OCI-LY7 (cell line): ENCODE data around the gene CAVIN1. TPM values are rescaled to one million over a fixed set of nuclear protein-coding genes. Genes with fewer than 3 reads are reported as not detected.
A peak's percentile ranks its signal among the peaks of the same experiment; 100 is the strongest.

ENCODE experiments used
- BruUV-seq: library from RNA; stranded (reverse); fragments of 400-500 nt; replicated peaks from 2 replicates; lab custom pipeline; 2021; lab: Mats Ljungman, UMichigan
- CTCF ChIA-PET: fragments of 300-600 bp; sonication (Branson Sonifier 250); formaldehyde crosslinking; loops from one replicate; lab custom pipeline; 2022; ENCODE audit warnings: antibody characterized with exemption; ENCODE audit not compliant: unreplicated experiment; lab: Charles Lee
- POLR2A ChIA-PET: fragments of 300-600 bp; sonication (Branson Sonifier 250); formaldehyde crosslinking; loops from one replicate; lab custom pipeline; 2022; ENCODE audit warnings: antibody characterized with exemption; lab: Charles Lee
- DNase-seq: peaks from one replicate; pipeline ENCODE4 v3.0.0-alpha.2; 2015; ENCODE audit warnings: low spot score
- H2AFZ ChIP-seq: fragments of 200-600 bp; sonication (generic), shearing (Covaris generic); 2 replicates; pipeline ENCODE4 v1.6.1; 2014; ENCODE audit warnings: mild to moderate bottlenecking, antibody characterized with exemption, low read length, moderate library complexity
- H3K27ac ChIP-seq: fragments of 200-600 bp; sonication (generic); 2 replicates; pipeline ENCODE4 v1.5.1; 2014; ENCODE audit warnings: mixed run types, low read depth, mild to moderate bottlenecking, moderate library complexity, low read length, inconsistent platforms; ENCODE audit not compliant: poor library complexity, severe bottlenecking
- H3K36me3 ChIP-seq: fragments of 200-600 bp; sonication (generic); 2 replicates; pipeline ENCODE4 v1.6.1; 2014; ENCODE audit warnings: mild to moderate bottlenecking, antibody characterized with exemption, low read length, moderate library complexity, mixed read lengths; ENCODE audit not compliant: insufficient read depth
- H3K4me1 ChIP-seq: fragments of 200-600 bp; sonication (generic); 2 replicates; pipeline ENCODE4 v1.5.1; 2014; ENCODE audit warnings: mild to moderate bottlenecking, low read length; ENCODE audit not compliant: insufficient read depth, poor library complexity, severe bottlenecking
- H3K4me2 ChIP-seq: fragments of 200-600 bp; sonication (generic); 2 replicates; pipeline ENCODE4 v1.6.1; 2014; ENCODE audit warnings: mild to moderate bottlenecking, low read length
- H3K4me3 ChIP-seq: fragments of 200-600 bp; sonication (generic); 2 replicates; pipeline ENCODE4 v1.5.1; 2014; ENCODE audit warnings: mild to moderate bottlenecking, low read depth, low read length; ENCODE audit not compliant: poor library complexity, severe bottlenecking
- H3K79me2 ChIP-seq: fragments of 200-600 bp; sonication (generic); 2 replicates; pipeline ENCODE4 v1.6.1; 2016; ENCODE audit warnings: low read depth, mild to moderate bottlenecking, low read length, moderate library complexity, mixed read lengths; ENCODE audit not compliant: insufficient read depth
- H3K9me2 ChIP-seq: fragments of 200-600 bp; sonication (generic); 2 replicates; pipeline ENCODE4 v1.6.1; 2016; ENCODE audit warnings: mild to moderate bottlenecking, low read length, mixed read lengths; ENCODE audit not compliant: insufficient read depth
- H3K9me3 ChIP-seq: fragments of 200-600 bp; sonication (generic); 2 replicates; pipeline ENCODE4 v1.6.1; 2014; ENCODE audit warnings: mild to moderate bottlenecking, mixed run types, low read length, mixed read lengths
- H4K20me1 ChIP-seq: fragments of 200-600 bp; sonication (generic); 2 replicates; pipeline ENCODE4 v1.6.1; 2014; ENCODE audit warnings: mild to moderate bottlenecking, antibody characterized with exemption, low read length, moderate library complexity, mixed read lengths; ENCODE audit not compliant: insufficient read depth
- EZH2phosphoT487 ChIP-seq: fragments of 200-600 bp; sonication (generic); IDR thresholded peaks from 2 replicates; pipeline ENCODE4 v1.6.1; 2018; ENCODE audit warnings: low read depth, borderline replicate concordance, mild to moderate bottlenecking, mixed run types, antibody characterized with exemption, low read length, moderate library complexity, mixed read lengths
- intact Hi-C: fragments of 100-400 bp; cut with micrococcal nuclease; formaldehyde crosslinking; loops from one replicate; pipeline ENCODE4 v1.10.0; 2022; ENCODE audit not compliant: unreplicated experiment
- total RNA-seq, 2 experiments: library from RNA; depleted of rRNA in 1 of 2; stranded (reverse); fragments of >200 nt in 1 of 2; shearing (Covaris generic) in 1 of 2; gene quantifications; 2 replicates each; pipeline ENCODE4 v1.2.3, GENCODE V29; 2014 to 2022
- TF ChIP-seq, protein P1 (sequence below): fragments of 200-600 bp; sonication (generic); conservative IDR thresholded peaks from 2 replicates; pipeline ENCODE4 v1.5.1; 2014; ENCODE audit warnings: mild to moderate bottlenecking, antibody characterized with exemption, low read length, moderate library complexity, mixed read lengths

CAVIN1 gene
- total RNA-seq, 2 experiments from 2014 or later: 0.08 TPM; not detected in 1

DNA sequence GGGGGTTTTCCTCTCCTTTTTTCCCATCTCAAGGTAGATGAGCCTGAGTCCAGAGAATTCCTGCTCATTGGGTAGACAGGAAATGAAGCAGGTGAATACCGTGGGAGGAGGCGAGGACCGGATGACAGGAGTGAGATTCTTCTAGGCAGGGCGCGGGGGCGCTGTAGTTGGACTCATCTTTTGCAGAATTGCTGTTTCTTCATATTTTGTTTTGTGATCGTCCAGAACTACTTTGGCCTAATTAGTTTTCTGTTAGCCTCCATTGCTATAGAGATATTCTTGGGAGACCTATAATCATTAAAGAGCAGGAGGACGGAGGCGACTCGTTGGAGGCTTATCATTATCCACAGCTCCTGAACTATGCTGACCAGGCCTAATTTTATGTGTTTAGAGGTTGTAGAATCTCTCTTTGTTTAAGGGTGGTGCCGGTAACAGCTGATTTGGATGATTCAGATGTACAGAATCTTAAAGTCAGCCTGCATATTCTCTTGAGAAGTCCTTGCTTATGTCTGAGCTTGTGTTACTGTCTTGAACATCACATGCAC lies 36.3 kb upstream of the CAVIN1 start:
- Histone ChIP-seq H3K4me2 (peak overlapping the region; percentile 94), H4K20me1 (peaks cover 10% of the 10 kb centered on the region; the same call in 1 of the 2 replicates), H2AFZ (peak overlapping the region; percentile 65; the same call in 1 of the 2 replicates), H3K9me3 (no peaks in the 10 kb centered on the region), H3K4me3 (peak overlapping the region; percentile 84), H3K36me3 (peaks cover 13% of the 10 kb centered on the region; the same call in 1 of the 2 replicates), H3K27ac (peak overlapping the region; percentile 54), H3K4me1 (peaks cover 46% of the 10 kb centered on the region), H3K9me2 (no peaks in the 10 kb centered on the region), H3K79me2 (no peaks in the 10 kb centered on the region; the same call in 1 of the 2 replicates)
- ChIA-PET CTCF (interaction anchor here (1.3 kb wide), 1 partner anchor 18 kb away, joined by 4 read pairs; no protein-coding TSS in a partner anchor), POLR2A (interaction anchor here (1.6 kb wide), 1 partner anchor 9 kb away, joined by 3 read pairs; no protein-coding TSS in a partner anchor)
- TSS peak; percentile 82 for BruUV-seq
- TF ChIP-seq EZH2phosphoT487: no peak
- TF ChIP-seq, protein P1, sequence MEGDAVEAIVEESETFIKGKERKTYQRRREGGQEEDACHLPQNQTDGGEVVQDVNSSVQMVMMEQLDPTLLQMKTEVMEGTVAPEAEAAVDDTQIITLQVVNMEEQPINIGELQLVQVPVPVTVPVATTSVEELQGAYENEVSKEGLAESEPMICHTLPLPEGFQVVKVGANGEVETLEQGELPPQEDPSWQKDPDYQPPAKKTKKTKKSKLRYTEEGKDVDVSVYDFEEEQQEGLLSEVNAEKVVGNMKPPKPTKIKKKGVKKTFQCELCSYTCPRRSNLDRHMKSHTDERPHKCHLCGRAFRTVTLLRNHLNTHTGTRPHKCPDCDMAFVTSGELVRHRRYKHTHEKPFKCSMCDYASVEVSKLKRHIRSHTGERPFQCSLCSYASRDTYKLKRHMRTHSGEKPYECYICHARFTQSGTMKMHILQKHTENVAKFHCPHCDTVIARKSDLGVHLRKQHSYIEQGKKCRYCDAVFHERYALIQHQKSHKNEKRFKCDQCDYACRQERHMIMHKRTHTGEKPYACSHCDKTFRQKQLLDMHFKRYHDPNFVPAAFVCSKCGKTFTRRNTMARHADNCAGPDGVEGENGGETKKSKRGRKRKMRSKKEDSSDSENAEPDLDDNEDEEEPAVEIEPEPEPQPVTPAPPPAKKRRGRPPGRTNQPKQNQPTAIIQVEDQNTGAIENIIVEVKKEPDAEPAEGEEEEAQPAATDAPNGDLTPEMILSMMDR: peak; percentile 94
- peak; percentile 59 for DNase-seq
- intact Hi-C loops: loop anchor here (5.0 kb wide), 1 partner anchor 442 kb away; the partner anchor contains the start of gene DNAJC7

DNA sequence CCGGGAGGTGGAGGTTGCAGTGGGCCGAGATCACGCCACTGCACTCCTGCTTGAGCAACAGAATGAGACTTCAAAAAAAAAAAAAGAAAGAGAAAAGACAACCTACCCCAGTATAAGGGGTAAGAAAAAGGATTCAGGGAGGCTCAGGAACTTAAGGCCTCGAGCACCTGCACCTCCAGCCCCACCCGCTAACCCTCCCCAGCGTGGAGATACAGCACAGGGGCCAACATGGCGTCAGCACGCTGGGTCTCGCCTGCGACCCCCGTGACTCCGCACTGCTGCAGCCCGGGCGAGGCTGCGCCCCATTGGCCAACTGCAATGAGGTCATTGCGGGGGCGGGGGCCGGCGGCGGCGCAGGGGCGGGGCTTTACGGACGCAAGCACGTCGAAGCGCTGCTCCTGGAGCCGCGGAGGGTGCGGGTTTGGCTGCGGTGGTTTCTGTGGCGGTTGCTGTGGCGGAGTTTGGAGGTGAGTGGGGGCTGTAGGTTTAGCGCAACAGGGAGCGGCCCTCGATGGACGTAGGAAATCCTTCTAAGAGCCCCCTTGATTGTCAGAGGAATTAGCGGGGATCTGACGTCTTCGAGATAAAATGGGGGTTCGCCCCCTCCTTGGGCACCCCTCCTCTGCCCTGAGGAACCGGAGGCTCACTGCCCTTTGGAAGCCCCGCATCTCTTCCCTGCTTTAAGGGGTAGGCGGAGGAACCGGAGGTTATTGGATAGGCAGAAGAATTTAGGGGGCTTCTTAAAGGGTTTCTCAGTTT lies 35.6 kb upstream of the CAVIN1 start, which contains the start of gene ATP6V0A1:
Gene ATP6V0A1 (plus strand): TSS at position 382 of the 759 bp plus-strand sequence. CDS start 2,017 bp downstream, outside the sequence.
- H3K4me1 ChIP-seq: peaks cover 53% of the 10 kb centered on the region
- peak within 1 kb of the TSS; percentile 69 for H3K27ac ChIP-seq
- CTCF ChIA-PET: no interaction called here
- no TSS peak for BruUV-seq
- no peaks in the 10 kb centered on the region for H3K9me3 ChIP-seq
- peak within 1 kb of the TSS; percentile 65; the same call in 1 of the 2 replicates for H2AFZ ChIP-seq
- POLR2A ChIA-PET: interaction anchor here (1.6 kb wide), 1 partner anchor 10 kb away, joined by 3 read pairs; no protein-coding TSS in a partner anchor
- H3K4me3 ChIP-seq: peak within 1 kb of the TSS; percentile 84
- peaks cover 12% of the 10 kb centered on the region; the same call in 1 of the 2 replicates for H3K36me3 ChIP-seq
- H3K4me2 ChIP-seq: peak within 1 kb of the TSS; percentile 94
- H3K9me2 ChIP-seq: no peaks in the 10 kb centered on the region
- H3K79me2 ChIP-seq: no peaks in the 10 kb centered on the region; the same call in 1 of the 2 replicates
- H4K20me1 ChIP-seq: peaks cover 10% of the 10 kb centered on the region; the same call in 1 of the 2 replicates
- intact Hi-C loops: loop anchor here (5.0 kb wide), 1 partner anchor 441 kb away; the partner anchor contains the start of gene DNAJC7
- peak; percentile 91 for DNase-seq
- TF ChIP-seq, protein P1: no peak
- TF ChIP-seq EZH2phosphoT487: no peak
